Hepatocyte (in vitro differentiated cells): ENCODE measurements around the gene TNFRSF17. TPM values are rescaled to one million over a fixed set of nuclear protein-coding genes. Genes with fewer than 3 reads are reported as not detected.

Source experiments
- DNase-seq: peaks from one replicate; pipeline ENCODE4 v3.0.0-alpha.2; 2016; ENCODE audit warnings: low spot score
- H2AFZ ChIP-seq: fragments of 200-600 bp; sonication (generic); 2 replicates; pipeline ENCODE4 v1.6.0; 2016; ENCODE audit warnings: antibody characterized with exemption, mild to moderate bottlenecking
- H3K27ac ChIP-seq: fragments of 200-600 bp; sonication (generic); 2 replicates; pipeline ENCODE4 v1.5.1; 2016; ENCODE audit warnings: mild to moderate bottlenecking
- H3K27me3 ChIP-seq: fragments of 200-600 bp; sonication (generic); 2 replicates; pipeline ENCODE4 v1.6.1; 2016
- H3K36me3 ChIP-seq: fragments of 200-600 bp; sonication (generic); replicated peaks from 2 replicates; pipeline ENCODE4 v1.5.1; 2016; ENCODE audit warnings: low read depth; ENCODE audit not compliant: insufficient read depth
- H3K4me1 ChIP-seq: fragments of 200-600 bp; sonication (generic); 2 replicates; pipeline ENCODE4 v1.5.1; 2016; ENCODE audit warnings: mild to moderate bottlenecking, moderate library complexity; ENCODE audit not compliant: insufficient read depth
- H3K4me2 ChIP-seq: fragments of 200-600 bp; sonication (generic); 2 replicates; pipeline ENCODE4 v1.6.0; 2016
- H3K4me3 ChIP-seq: fragments of 200-600 bp; sonication (generic); 2 replicates; pipeline ENCODE4 v1.5.1; 2016; ENCODE audit warnings: mild to moderate bottlenecking
- H3K79me2 ChIP-seq: fragments of 200-600 bp; sonication (generic); 2 replicates; pipeline ENCODE4 v1.6.0; 2017; ENCODE audit warnings: mild to moderate bottlenecking
- H3K9me2 ChIP-seq: fragments of 200-600 bp; sonication (generic); replicated peaks from 2 replicates; pipeline ENCODE4 v1.6.0; 2017; ENCODE audit warnings: mild to moderate bottlenecking; ENCODE audit not compliant: insufficient read depth
- H3K9me3 ChIP-seq: fragments of 200-600 bp; sonication (generic); 2 replicates; pipeline ENCODE4 v1.5.1; 2016; ENCODE audit warnings: low read depth, mild to moderate bottlenecking
- H4K20me1 ChIP-seq: fragments of 200-600 bp; sonication (generic); 2 replicates; pipeline ENCODE4 v1.6.0; 2016; ENCODE audit warnings: mild to moderate bottlenecking; ENCODE audit not compliant: insufficient read depth, poor library complexity, severe bottlenecking
- EZH2 ChIP-seq: fragments of 200-600 bp; sonication (generic); IDR thresholded peaks from 2 replicates; pipeline ENCODE4 v1.6.1; 2016; ENCODE audit warnings: antibody characterized with exemption, mild to moderate bottlenecking, borderline replicate concordance
- EZH2phosphoT487 ChIP-seq: fragments of 200-600 bp; sonication (generic); IDR thresholded peaks from one replicate; pipeline ENCODE4 v1.6.1; 2018; ENCODE audit warnings: antibody characterized with exemption, mild to moderate bottlenecking, low read depth, moderate library complexity; ENCODE audit not compliant: unreplicated experiment, severe bottlenecking
- WGBS: methylation state at CpG from one replicate; pipeline ENCODE4 v1.1.6; 2016; ENCODE audit warnings: low lambda C conversion rate; ENCODE audit errors: missing lambda C conversion rate; 5-methylcytosine and 5-hydroxymethylcytosine counted together
- polyA plus RNA-seq: library from polyadenylated mRNA; unstranded; fragments of >200 nt; fragmentation: Nextera tagmentation; extraction: Ambion mirVana; gene quantifications from 2 replicates; pipeline ENCODE4 v1.2.1, GENCODE V29; 2016
- small RNA-seq: library from RNA; depleted of rRNA; stranded (forward); fragments of <200 nt; gene quantifications from one replicate; pipeline ENCODE3, GENCODE V24; 2014
- total RNA-seq: library from RNA; depleted of rRNA; stranded (reverse); fragments of >200 nt; gene quantifications from 2 replicates; pipeline ENCODE4 v1.2.3, GENCODE V29; 2014
- TF ChIP-seq, protein P1 (sequence below): fragments of 200-600 bp; sonication (generic); IDR thresholded peaks from 2 replicates; pipeline ENCODE4 v1.5.1; 2016; ENCODE audit warnings: antibody characterized with exemption, mild to moderate bottlenecking; ENCODE audit not compliant: poor library complexity

TNFRSF17 gene
- total and polyA plus RNA-seq, 2 experiments from 2014 or later = not detected

- DNase-seq = no peak
Measured at GRCh38 chr16:12016291-12016947, 51.4 kb downstream of the TNFRSF17 start.

GRCh38 chr16:12017558-12017957 is 52.5 kb downstream of the TNFRSF17 start:
- Histone ChIP-seq H3K27ac (no peak overlapping the region), H2AFZ (no peak overlapping the region), H3K9me3 (no peaks in the 10 kb centered on the region), H3K4me3 (no peak overlapping the region), H3K9me2 (no peaks in the 10 kb centered on the region), H3K36me3 (no peaks in the 10 kb centered on the region), H3K4me1 (no peaks in the 10 kb centered on the region), H4K20me1 (no peaks in the 10 kb centered on the region), H3K79me2 (no peaks in the 10 kb centered on the region), H3K4me2 (no peak overlapping the region), H3K27me3 (no peaks in the 10 kb centered on the region)
- TF ChIP-seq, protein P1, sequence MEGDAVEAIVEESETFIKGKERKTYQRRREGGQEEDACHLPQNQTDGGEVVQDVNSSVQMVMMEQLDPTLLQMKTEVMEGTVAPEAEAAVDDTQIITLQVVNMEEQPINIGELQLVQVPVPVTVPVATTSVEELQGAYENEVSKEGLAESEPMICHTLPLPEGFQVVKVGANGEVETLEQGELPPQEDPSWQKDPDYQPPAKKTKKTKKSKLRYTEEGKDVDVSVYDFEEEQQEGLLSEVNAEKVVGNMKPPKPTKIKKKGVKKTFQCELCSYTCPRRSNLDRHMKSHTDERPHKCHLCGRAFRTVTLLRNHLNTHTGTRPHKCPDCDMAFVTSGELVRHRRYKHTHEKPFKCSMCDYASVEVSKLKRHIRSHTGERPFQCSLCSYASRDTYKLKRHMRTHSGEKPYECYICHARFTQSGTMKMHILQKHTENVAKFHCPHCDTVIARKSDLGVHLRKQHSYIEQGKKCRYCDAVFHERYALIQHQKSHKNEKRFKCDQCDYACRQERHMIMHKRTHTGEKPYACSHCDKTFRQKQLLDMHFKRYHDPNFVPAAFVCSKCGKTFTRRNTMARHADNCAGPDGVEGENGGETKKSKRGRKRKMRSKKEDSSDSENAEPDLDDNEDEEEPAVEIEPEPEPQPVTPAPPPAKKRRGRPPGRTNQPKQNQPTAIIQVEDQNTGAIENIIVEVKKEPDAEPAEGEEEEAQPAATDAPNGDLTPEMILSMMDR = no peak
- TF ChIP-seq EZH2phosphoT487 (no peak), EZH2 (no peak)
- no peak for DNase-seq
- WGBS = 70% methylated on average over 5 of the region's 5 CpGs

More at GRCh38 chr16:12016291-12016947, 51.4 kb downstream of the TNFRSF17 start:
- TF ChIP-seq, protein P1 = no peak
- TF ChIP-seq EZH2phosphoT487 (no peak), EZH2 (no peak)
- Histone ChIP-seq H3K27ac (no peak overlapping the region), H3K36me3 (no peaks in the 10 kb centered on the region), H3K79me2 (no peaks in the 10 kb centered on the region), H3K9me2 (no peaks in the 10 kb centered on the region), H3K4me2 (no peak overlapping the region), H3K27me3 (no peaks in the 10 kb centered on the region), H3K9me3 (no peaks in the 10 kb centered on the region), H2AFZ (no peak overlapping the region), H4K20me1 (no peaks in the 10 kb centered on the region), H3K4me3 (no peak overlapping the region), H3K4me1 (no peaks in the 10 kb centered on the region)
- WGBS = 93% methylated on average over 4 of the region's 4 CpGs

Small RNA genes lying within 50 kb of the gene (small RNA-seq; reads per million reads assigned to genes)
- gene AC007216.5 = not detected
- gene UBL5P4 = not detected

Other genes with a start within 250 kb of the TNFRSF17 start
- 48.7 and 59.4 TPM in 2 replicates for gene TXNDC11, start 222.4 kb upstream of the TNFRSF17 start, total RNA-seq
- 58.5 and 59.4 TPM in 2 replicates for gene TXNDC11, start 222.4 kb upstream of the TNFRSF17 start, polyA plus RNA-seq
- 38.0 and 40.3 TPM in 2 replicates for gene ZC3H7A, start 168.0 kb upstream of the TNFRSF17 start, total RNA-seq
- gene ZC3H7A, start 168.0 kb upstream of the TNFRSF17 start, polyA plus RNA-seq = 34.1 and 34.9 TPM in 2 replicates
- gene RSL1D1, start 113.7 kb upstream of the TNFRSF17 start, total RNA-seq = 138 and 162 TPM in 2 replicates
- 138 and 142 TPM in 2 replicates for gene RSL1D1, start 113.7 kb upstream of the TNFRSF17 start, polyA plus RNA-seq
- 79.2 and 83.8 TPM in 2 replicates for gene GSPT1, start 49.3 kb upstream of the TNFRSF17 start, total RNA-seq
- 105 and 109 TPM in 2 replicates for gene GSPT1, start 49.3 kb upstream of the TNFRSF17 start, polyA plus RNA-seq
- gene NPIPB2, start 23.2 kb upstream of the TNFRSF17 start, total RNA-seq = 5.5 and 5.8 TPM in 2 replicates
- gene NPIPB2, start 23.2 kb upstream of the TNFRSF17 start, polyA plus RNA-seq = 12.2 and 15.4 TPM in 2 replicates
- gene SNX29, start 11.5 kb downstream of the TNFRSF17 start, total RNA-seq = 5.3 and 7.5 TPM in 2 replicates
- gene SNX29, start 11.5 kb downstream of the TNFRSF17 start, polyA plus RNA-seq = 17.4 and 23.9 TPM in 2 replicates